Fibroblast of the aortic adventitia (primary cell): ENCODE results near the gene PSME1. TPM values are rescaled to one million over a fixed set of nuclear protein-coding genes. Genes with fewer than 3 reads are reported as not detected.

ENCODE experiments used
- DNase-seq: peaks from one replicate; pipeline ENCODE4 v3.0.0-alpha.2; 2010; ENCODE audit warnings: low read depth
- H3K4me3 ChIP-seq: 2 replicates; pipeline ENCODE4 v1.5.1; 2011; ENCODE audit warnings: low read depth, mild to moderate bottlenecking, control low read depth, low read length, moderate library complexity
- CTCF ChIP-seq: IDR thresholded peaks from 2 replicates; pipeline ENCODE4 v1.5.1; 2011; ENCODE audit warnings: mild to moderate bottlenecking, low read length, control low read depth, inconsistent platforms; ENCODE audit not compliant: insufficient read depth
- total RNA-seq: library from RNA; depleted of rRNA; stranded (reverse); fragments of >200 nt; gene quantifications from 2 replicates; pipeline ENCODE4 v1.2.3, GENCODE V29; 2012; ENCODE audit warnings: low replicate concordance

The PSME1 gene
- total RNA-seq, 1 donor: 84.8 TPM

- H3K4me3 ChIP-seq: no peak overlapping the region
- DNase-seq: no peak
- TF ChIP-seq CTCF: no peak
These were observed 15.5 kb downstream of the PSME1 start for GRCh38 chr14:24151404-24152080.

- H3K4me3 ChIP-seq: no peak overlapping the region
- no peak for TF ChIP-seq CTCF
- no peak for DNase-seq
These were observed 19.1 kb downstream of the PSME1 start for GRCh38 chr14:24155100-24155499.

- DNase-seq: no peak
- no peak for TF ChIP-seq CTCF
- H3K4me3 ChIP-seq: no peak overlapping the region
These were observed 20.8 kb downstream of the PSME1 start for GRCh38 chr14:24156840-24157239.

- DNase-seq: no peak
- H3K4me3 ChIP-seq: no peak overlapping the region
- no peak for TF ChIP-seq CTCF
These were observed 21.3 kb downstream of the PSME1 start for GRCh38 chr14:24157331-24157730.

- no peak for DNase-seq
- no peak for TF ChIP-seq CTCF
- H3K4me3 ChIP-seq: no peak overlapping the region
These were observed 23.9 kb downstream of the PSME1 start for GRCh38 chr14:24159777-24160498.

GRCh38 chr14:24160499-24160849 is 24.5 kb downstream of the PSME1 start:
- DNase-seq: no peak
- no peak for TF ChIP-seq CTCF
- no peak overlapping the region for H3K4me3 ChIP-seq
